Activated CD8-positive, alpha-beta memory T cell treated with anti-CD3 and anti-CD28 coated beads, Interleukin-2, amount 50 U/mL, for 24 hours (primary cell): ENCODE measurements around the gene PEX10.
"Not testable (repeated sequence)": the region's sequence is repeated elsewhere in the genome, so short reads cannot be mapped to it uniquely, and the experiment has no call there.

Experiments used
- DNase-seq: peaks from one replicate; pipeline ENCODE4 v3.0.0-alpha.2; 2020; ENCODE audit errors: extremely low read depth

Gene PEX10

GRCh38 chr1:2443277-2444137, 31.1 kb upstream of the PEX10 start:
- no peak for DNase-seq

GRCh38 chr1:2442661-2443060, 30.3 kb upstream of the PEX10 start:
- DNase-seq, result no peak

GRCh38 chr1:2441746-2442145, 29.4 kb upstream of the PEX10 start:
- no peak for DNase-seq

GRCh38 chr1:2440346-2440745, 28.0 kb upstream of the PEX10 start:
- DNase-seq, result not testable (repeated sequence)

GRCh38 chr1:2439369-2439768, 27.0 kb upstream of the PEX10 start:
- no peak for DNase-seq

- DNase-seq, result no peak
These were observed 26.3 kb upstream of the PEX10 start for GRCh38 chr1:2438641-2439040.

- no peak for DNase-seq
These were observed 25.7 kb upstream of the PEX10 start for GRCh38 chr1:2438038-2438437.

GRCh38 chr1:2437617-2438016, 25.3 kb upstream of the PEX10 start:
- DNase-seq, result no peak

- DNase-seq, result no peak
These were observed 24.5 kb upstream of the PEX10 start for GRCh38 chr1:2436876-2437275.

GRCh38 chr1:2435746-2436355, 23.5 kb upstream of the PEX10 start:
- no peak for DNase-seq

- DNase-seq, result no peak
These were observed 22.7 kb upstream of the PEX10 start for GRCh38 chr1:2435091-2435490.

- no peak for DNase-seq
These were observed 21.7 kb upstream of the PEX10 start for GRCh38 chr1:2433936-2434655.

- no peak for DNase-seq
These were observed 20.8 kb upstream of the PEX10 start for GRCh38 chr1:2433196-2433595.

- no peak for DNase-seq
These were observed 20.1 kb upstream of the PEX10 start for GRCh38 chr1:2432441-2432844.

- DNase-seq, result no peak
These were observed 19.2 kb upstream of the PEX10 start for GRCh38 chr1:2431518-2431917.

- DNase-seq, result no peak
These were observed 18.7 kb upstream of the PEX10 start for GRCh38 chr1:2431103-2431502.

GRCh38 chr1:2430592-2430973, 18.2 kb upstream of the PEX10 start:
- DNase-seq, result no peak

GRCh38 chr1:2429780-2430591, 17.6 kb upstream of the PEX10 start:
- no peak for DNase-seq

GRCh38 chr1:2428490-2428889, 16.1 kb upstream of the PEX10 start:
- no peak for DNase-seq

- no peak for DNase-seq
These were observed 15.6 kb upstream of the PEX10 start for GRCh38 chr1:2427976-2428375.

GRCh38 chr1:2427051-2427450, 14.7 kb upstream of the PEX10 start:
- no peak for DNase-seq

GRCh38 chr1:2426540-2426939, 14.2 kb upstream of the PEX10 start:
- no peak for DNase-seq
